ENCODE measurements around the gene CHCHD6.

The CHCHD6 gene

GRCh38 chr3:126827121-126827520, 123.1 kb downstream of the CHCHD6 start:
- H3K27ac Mint-ChIP-seq = no peak overlapping the region

DNA sequence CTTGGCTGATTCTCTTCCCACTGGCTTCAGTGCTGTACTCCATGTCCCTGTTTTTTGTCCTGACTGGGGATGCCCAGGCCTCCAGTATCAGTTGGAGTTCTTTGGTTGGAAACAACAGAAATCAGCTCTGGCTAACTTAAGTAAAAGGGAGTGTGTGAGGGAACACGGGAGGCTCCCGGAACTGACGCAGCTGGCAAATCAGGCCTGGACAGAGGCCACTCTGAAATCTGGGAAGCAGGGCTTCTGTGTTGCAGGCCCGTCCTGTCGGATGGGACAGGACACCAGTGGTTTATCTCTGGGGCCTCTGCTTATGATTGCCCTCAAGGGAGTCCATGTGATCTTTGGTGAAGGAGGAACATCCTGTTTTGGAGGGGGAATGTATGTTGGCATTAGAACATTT, 124.3 kb downstream of the CHCHD6 start:
- peaks cover 16% of the 10 kb centered on the region for H3K4me1 Mint-ChIP-seq
- no peak overlapping the region for H3K27ac Mint-ChIP-seq
- ATAC-seq = no peak

More at GRCh38 chr3:126827121-126827520, 123.1 kb downstream of the CHCHD6 start:
- Mint-ChIP-seq H3K36me3 (peaks cover 7% of the 10 kb centered on the region), H3K4me3 (no peak overlapping the region), H3K9me3 (no peaks in the 10 kb centered on the region), H3K27me3 (no peaks in the 10 kb centered on the region), H3K4me1 (peaks cover 16% of the 10 kb centered on the region)
- no peak for ATAC-seq

DNA sequence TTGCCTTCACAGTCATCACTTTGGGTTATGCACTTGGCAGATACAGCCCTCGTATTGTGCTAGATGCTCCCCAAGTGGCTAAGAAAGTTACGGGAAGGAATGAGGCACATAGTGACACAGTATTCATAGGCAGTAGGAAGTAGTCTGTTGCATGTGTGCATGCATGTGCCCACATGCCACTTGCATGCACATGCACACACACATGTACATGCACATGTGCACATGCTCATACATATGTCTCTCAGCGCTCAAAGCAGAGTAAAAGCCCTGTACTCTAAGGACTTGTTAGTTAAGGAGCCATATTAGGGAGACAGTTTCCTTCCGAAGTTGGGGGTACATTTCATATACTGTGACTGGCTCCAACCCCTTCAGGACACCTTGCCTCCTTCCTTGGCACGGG, 128.9 kb downstream of the CHCHD6 start:
- H3K9me3 Mint-ChIP-seq = no peaks in the 10 kb centered on the region
- no peaks in the 10 kb centered on the region for H3K27me3 Mint-ChIP-seq
- peaks cover 17% of the 10 kb centered on the region for H3K36me3 Mint-ChIP-seq
- no peak overlapping the region for H3K4me3 Mint-ChIP-seq
- H3K27ac Mint-ChIP-seq = no peak overlapping the region
- H3K4me1 Mint-ChIP-seq = peaks cover 14% of the 10 kb centered on the region
- ATAC-seq = no peak

More for the DNA sequence above, 124.3 kb downstream of the CHCHD6 start:
- Mint-ChIP-seq H3K36me3 (peaks cover 6% of the 10 kb centered on the region), H3K4me3 (no peak overlapping the region), H3K27me3 (no peaks in the 10 kb centered on the region), H3K9me3 (no peaks in the 10 kb centered on the region)

- Mint-ChIP-seq H3K4me1 (no peaks in the 10 kb centered on the region), H3K27me3 (no peaks in the 10 kb centered on the region), H3K9me3 (no peaks in the 10 kb centered on the region), H3K36me3 (peaks cover 23% of the 10 kb centered on the region), H3K27ac (no peak overlapping the region), H3K4me3 (no peak overlapping the region)
- ATAC-seq = no peak
Observed at GRCh38 chr3:126834596-126835471, 130.8 kb downstream of the CHCHD6 start.

DNA sequence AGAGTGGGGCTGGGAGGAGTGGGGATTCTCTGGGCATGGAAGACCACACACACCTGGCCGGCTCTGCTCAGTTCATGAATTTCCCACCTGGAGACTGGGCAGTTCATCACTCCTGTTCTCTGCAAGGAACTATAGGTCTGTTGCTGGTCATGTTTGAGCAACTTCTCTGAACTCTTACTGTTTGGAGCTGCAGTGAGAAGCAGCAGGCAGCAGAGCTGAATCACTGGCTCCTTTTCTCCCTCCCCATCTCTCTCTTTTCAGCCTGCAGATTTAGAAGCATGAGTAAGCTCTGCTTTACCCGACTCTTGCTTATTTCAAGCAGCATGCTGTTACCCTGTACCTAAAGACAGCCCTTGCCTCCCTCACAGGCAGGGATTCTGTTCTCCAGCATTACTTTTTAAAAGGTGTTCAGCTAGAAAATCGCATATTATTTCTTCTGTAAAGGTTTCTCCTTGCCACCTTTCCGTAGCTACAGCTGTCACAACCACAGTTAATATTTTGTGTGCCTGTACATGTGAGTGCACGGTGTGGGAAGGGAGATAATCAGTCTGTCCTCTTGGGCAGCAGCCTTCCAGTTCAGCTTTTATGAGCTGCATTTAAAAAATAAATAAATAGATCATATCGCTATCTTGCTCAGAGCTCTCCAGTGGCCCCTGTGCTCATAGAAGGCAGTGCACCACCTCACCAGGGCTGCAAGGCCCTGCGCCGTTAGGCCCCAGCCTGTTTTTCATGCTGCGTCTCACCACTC, 131.6 kb downstream of the CHCHD6 start:
- H3K27me3 Mint-ChIP-seq = no peaks in the 10 kb centered on the region
- peaks cover 26% of the 10 kb centered on the region for H3K36me3 Mint-ChIP-seq
- H3K4me3 Mint-ChIP-seq = no peak overlapping the region
- ATAC-seq = peak; percentile 45
- no peaks in the 10 kb centered on the region for H3K9me3 Mint-ChIP-seq
- H3K4me1 Mint-ChIP-seq = no peaks in the 10 kb centered on the region
- no peak overlapping the region for H3K27ac Mint-ChIP-seq

- no peak for ATAC-seq
- no peak overlapping the region for H3K4me3 Mint-ChIP-seq
- no peaks in the 10 kb centered on the region for H3K4me1 Mint-ChIP-seq
- H3K27me3 Mint-ChIP-seq = no peaks in the 10 kb centered on the region
- no peaks in the 10 kb centered on the region for H3K9me3 Mint-ChIP-seq
- no peak overlapping the region for H3K27ac Mint-ChIP-seq
- H3K36me3 Mint-ChIP-seq = peaks cover 23% of the 10 kb centered on the region
Observed at GRCh38 chr3:126836220-126836860, 132.3 kb downstream of the CHCHD6 start.

DNA sequence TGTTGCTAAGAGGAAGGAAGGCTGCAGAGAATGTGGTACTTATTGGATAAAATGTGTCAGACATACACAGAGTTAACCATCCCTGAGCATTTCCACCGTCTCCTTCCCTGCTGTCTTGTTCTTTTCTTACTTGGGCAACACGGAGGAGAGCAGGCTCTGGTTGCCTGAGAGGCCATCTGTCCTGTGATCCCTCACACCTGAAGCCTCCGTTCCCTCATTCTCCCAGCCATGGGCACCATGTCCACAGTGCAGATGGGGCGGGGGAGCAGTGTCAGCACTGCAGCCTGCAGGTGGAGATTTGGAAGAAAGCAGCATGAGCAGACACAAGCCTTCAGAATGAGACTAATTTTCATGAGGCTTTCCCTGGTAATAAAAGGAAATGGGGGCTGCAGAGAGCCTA, 133.7 kb downstream of the CHCHD6 start:
- no peak overlapping the region for H3K4me3 Mint-ChIP-seq
- H3K4me1 Mint-ChIP-seq = no peaks in the 10 kb centered on the region
- H3K9me3 Mint-ChIP-seq = no peaks in the 10 kb centered on the region
- H3K27ac Mint-ChIP-seq = no peak overlapping the region
- no peak for ATAC-seq
- H3K27me3 Mint-ChIP-seq = no peaks in the 10 kb centered on the region
- H3K36me3 Mint-ChIP-seq = peaks cover 20% of the 10 kb centered on the region

- H3K4me3 Mint-ChIP-seq = no peak overlapping the region
- ATAC-seq = no peak
- H3K27ac Mint-ChIP-seq = no peak overlapping the region
- no peaks in the 10 kb centered on the region for H3K27me3 Mint-ChIP-seq
- H3K36me3 Mint-ChIP-seq = peaks cover 12% of the 10 kb centered on the region
- no peaks in the 10 kb centered on the region for H3K9me3 Mint-ChIP-seq
- H3K4me1 Mint-ChIP-seq = no peaks in the 10 kb centered on the region
Observed at GRCh38 chr3:126845920-126846715, 142.1 kb downstream of the CHCHD6 start.

DNA sequence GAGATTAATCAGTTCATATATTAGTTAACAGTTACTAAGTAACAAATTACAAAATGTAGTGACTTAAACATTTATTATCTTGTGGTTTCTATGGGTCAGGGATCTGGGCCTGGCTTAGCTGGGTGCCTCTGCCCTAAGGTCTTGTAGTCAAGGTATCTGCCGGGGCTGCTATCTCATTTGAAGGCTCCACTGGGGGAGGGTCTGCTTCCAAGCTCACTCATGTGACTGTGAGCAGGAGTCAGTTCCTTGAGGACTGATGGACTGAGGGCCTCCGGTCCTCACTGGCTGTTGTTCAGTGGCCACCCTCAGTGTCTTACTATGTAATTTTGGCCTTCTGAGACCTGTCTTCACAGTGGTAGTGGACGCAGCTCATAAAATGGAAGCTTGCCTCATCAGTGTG, 143.0 kb downstream of the CHCHD6 start:
- Mint-ChIP-seq H3K4me3 (no peak overlapping the region), H3K4me1 (no peaks in the 10 kb centered on the region)

GRCh38 chr3:126848991-126849390, 145.0 kb downstream of the CHCHD6 start:
- Mint-ChIP-seq H3K36me3 (peaks cover 13% of the 10 kb centered on the region), H3K27me3 (no peaks in the 10 kb centered on the region), H3K9me3 (no peaks in the 10 kb centered on the region)

More for the DNA sequence above, 143.0 kb downstream of the CHCHD6 start:
- Mint-ChIP-seq H3K36me3 (peaks cover 12% of the 10 kb centered on the region), H3K27me3 (no peaks in the 10 kb centered on the region), H3K9me3 (no peaks in the 10 kb centered on the region), H3K27ac (no peak overlapping the region)
- ATAC-seq = no peak

GRCh38 chr3:126849768-126850167, 145.7 kb downstream of the CHCHD6 start:
- peaks cover 18% of the 10 kb centered on the region for H3K36me3 Mint-ChIP-seq
- no peaks in the 10 kb centered on the region for H3K9me3 Mint-ChIP-seq
- no peak for ATAC-seq
- H3K27ac Mint-ChIP-seq = no peak overlapping the region
- H3K27me3 Mint-ChIP-seq = no peaks in the 10 kb centered on the region
- no peaks in the 10 kb centered on the region for H3K4me1 Mint-ChIP-seq
- H3K4me3 Mint-ChIP-seq = no peak overlapping the region

More at GRCh38 chr3:126848991-126849390, 145.0 kb downstream of the CHCHD6 start:
- Mint-ChIP-seq H3K27ac (no peak overlapping the region), H3K4me1 (no peaks in the 10 kb centered on the region), H3K4me3 (no peak overlapping the region)
- ATAC-seq = no peak

DNA sequence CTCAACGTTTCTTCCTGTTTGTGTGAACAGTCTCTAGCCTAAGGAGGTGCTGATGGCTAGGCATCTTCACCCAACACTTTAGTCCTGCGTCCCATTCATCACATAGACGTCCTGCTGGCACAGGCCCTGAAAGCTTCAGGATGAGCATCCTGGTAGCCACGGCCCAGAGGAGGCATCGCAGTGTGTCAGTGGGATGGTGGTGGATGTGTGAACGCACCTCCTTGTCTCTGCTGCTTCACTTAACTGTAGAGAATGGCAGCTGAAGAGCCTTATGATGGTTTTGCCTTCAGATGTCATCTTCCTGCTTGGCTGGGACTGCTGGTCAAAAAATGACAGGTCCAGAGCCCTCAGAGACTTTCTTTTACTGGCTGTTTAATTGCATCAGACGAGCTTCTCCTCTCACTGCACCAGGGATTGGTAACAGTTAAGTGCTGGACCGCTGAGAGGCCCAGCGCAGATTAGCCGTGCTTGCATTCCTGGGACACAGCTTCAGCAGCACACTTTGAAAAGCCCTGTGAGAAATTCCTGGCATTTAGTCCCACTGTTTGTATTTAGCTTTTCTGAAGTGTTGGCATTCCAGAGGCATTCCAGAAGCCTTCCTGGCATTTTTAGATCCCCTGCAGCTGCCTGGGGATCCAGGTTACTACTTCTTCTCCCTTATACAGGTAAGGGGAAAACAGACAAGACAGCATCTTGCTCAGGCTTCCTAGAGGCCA, 146.5 kb downstream of the CHCHD6 start:
- ATAC-seq = no peak
- H3K36me3 Mint-ChIP-seq = peaks cover 18% of the 10 kb centered on the region
- no peaks in the 10 kb centered on the region for H3K9me3 Mint-ChIP-seq
- H3K4me3 Mint-ChIP-seq = no peak overlapping the region
- H3K27ac Mint-ChIP-seq = no peak overlapping the region
- H3K27me3 Mint-ChIP-seq = no peaks in the 10 kb centered on the region
- H3K4me1 Mint-ChIP-seq = no peaks in the 10 kb centered on the region

DNA sequence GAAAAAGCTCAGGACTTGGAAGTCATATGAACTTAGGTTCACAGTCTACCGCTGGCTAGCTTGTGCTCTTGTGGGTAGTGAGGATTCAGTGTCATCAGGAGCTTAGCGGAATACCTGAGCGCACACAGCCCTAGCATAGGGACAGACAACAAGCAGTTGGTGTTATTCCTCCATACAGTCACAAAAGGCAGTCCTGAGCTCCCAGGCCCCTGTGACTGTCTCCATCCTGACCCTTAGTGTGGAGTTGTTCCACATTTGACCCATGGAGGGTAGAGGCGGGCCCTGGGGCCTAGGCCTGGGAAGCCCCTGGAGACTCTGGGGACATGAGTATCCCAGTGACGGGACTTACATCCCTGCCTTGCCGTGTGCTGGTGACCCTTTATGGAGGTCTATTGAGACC, 147.3 kb downstream of the CHCHD6 start:
- H3K27me3 Mint-ChIP-seq = no peaks in the 10 kb centered on the region
- no peak overlapping the region for H3K27ac Mint-ChIP-seq
- ATAC-seq = no peak
- no peaks in the 10 kb centered on the region for H3K4me1 Mint-ChIP-seq
- no peaks in the 10 kb centered on the region for H3K9me3 Mint-ChIP-seq
- H3K4me3 Mint-ChIP-seq = no peak overlapping the region
- H3K36me3 Mint-ChIP-seq = peaks cover 18% of the 10 kb centered on the region

DNA sequence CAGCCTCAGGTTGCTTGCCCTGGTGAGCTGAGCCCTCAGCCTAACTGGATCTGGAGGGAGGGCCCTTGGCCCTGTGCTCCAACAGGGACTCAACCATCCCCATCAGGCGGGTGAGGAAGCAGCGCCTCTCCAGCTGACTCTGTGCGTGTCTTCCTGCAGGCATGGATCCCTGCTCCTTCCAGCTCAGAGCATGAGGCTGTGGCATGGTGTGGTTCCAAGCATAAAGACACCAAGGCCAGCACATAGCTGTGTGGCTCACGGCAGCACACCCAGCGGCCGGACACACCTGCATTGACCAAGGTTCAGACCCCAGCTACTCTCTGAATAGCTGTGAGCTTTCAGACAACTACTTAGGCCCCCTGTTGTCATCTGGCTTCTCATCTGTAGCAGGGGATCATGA, 147.9 kb downstream of the CHCHD6 start:
- Mint-ChIP-seq H3K27me3 (no peaks in the 10 kb centered on the region), H3K4me3 (no peak overlapping the region), H3K36me3 (peaks cover 18% of the 10 kb centered on the region), H3K4me1 (no peaks in the 10 kb centered on the region), H3K27ac (no peak overlapping the region), H3K9me3 (no peaks in the 10 kb centered on the region)
- no peak for ATAC-seq

Measured in stimulated activated memory B cell treated with anti-CD40 and anti-IgM and Interleukin-4, amounts not matched to agents 10 μg/mL and 1 μg/mL and 100 μg/mL, for 72 hours (primary cell).